RCC 7860 (cell line): Measurements from ENCODE around the gene PTPN4.

Experiments
- DNase-seq: peaks from one replicate; pipeline ENCODE4 v3.0.0-alpha.2; 2015; ENCODE audit warnings: low spot score
- FAIRE-seq: peaks from 2 replicates; lab custom pipeline; 2012; peaks lifted over from hg19 to GRCh38; lab: Jason Lieb, UNC

PTPN4 gene

GRCh38 chr2:119760956-119761275 is 1.2 kb downstream of the PTPN4 start:
- no peak for FAIRE-seq

GRCh38 chr2:119764832-119765231 is 5.1 kb downstream of the PTPN4 start:
- DNase-seq = no peak
- no peak for FAIRE-seq

More at GRCh38 chr2:119760956-119761275, 1.2 kb downstream of the PTPN4 start:
- no peak for DNase-seq

GRCh38 chr2:119765433-119766002 is 5.8 kb downstream of the PTPN4 start:
- FAIRE-seq (no peak), DNase-seq (no peak)

GRCh38 chr2:119766944-119767343 is 7.2 kb downstream of the PTPN4 start:
- FAIRE-seq (no peak), DNase-seq (no peak)

GRCh38 chr2:119768742-119769141 is 9.0 kb downstream of the PTPN4 start:
- no peak for DNase-seq
- no peak for FAIRE-seq

GRCh38 chr2:119769645-119770044 is 9.9 kb downstream of the PTPN4 start:
- DNase-seq = no peak
- no peak for FAIRE-seq

- FAIRE-seq = no peak
- DNase-seq = no peak
These were observed 11.6 kb downstream of the PTPN4 start for GRCh38 chr2:119771331-119771730.

- no peak for FAIRE-seq
- no peak for DNase-seq
These were observed 12.4 kb downstream of the PTPN4 start for GRCh38 chr2:119772128-119772527.

- no peak for DNase-seq
- FAIRE-seq = no peak
These were observed 13.0 kb downstream of the PTPN4 start for GRCh38 chr2:119772767-119773166.

- no peak for FAIRE-seq
These were observed 14.3 kb downstream of the PTPN4 start for GRCh38 chr2:119774026-119774425.

GRCh38 chr2:119775102-119775501 is 15.4 kb downstream of the PTPN4 start:
- DNase-seq (no peak), FAIRE-seq (no peak)

More at GRCh38 chr2:119774026-119774425, 14.3 kb downstream of the PTPN4 start:
- DNase-seq = no peak

GRCh38 chr2:119782308-119783027 is 22.7 kb downstream of the PTPN4 start:
- FAIRE-seq (peak; percentile 87), DNase-seq (peak; percentile 65)

GRCh38 chr2:119784876-119785275 is 25.2 kb downstream of the PTPN4 start:
- no peak for DNase-seq
- FAIRE-seq = no peak

GRCh38 chr2:119786295-119786694 is 26.6 kb downstream of the PTPN4 start:
- no peak for DNase-seq
- no peak for FAIRE-seq

GRCh38 chr2:119788752-119789151 is 29.0 kb downstream of the PTPN4 start:
- FAIRE-seq (no peak), DNase-seq (no peak)

GRCh38 chr2:119790466-119790865 is 30.7 kb downstream of the PTPN4 start:
- DNase-seq (no peak), FAIRE-seq (no peak)

- DNase-seq = no peak
- FAIRE-seq = no peak
These were observed 33.2 kb downstream of the PTPN4 start for GRCh38 chr2:119792907-119793312.

- DNase-seq = no peak
- no peak for FAIRE-seq
These were observed 34.5 kb downstream of the PTPN4 start for GRCh38 chr2:119794237-119794636.

- DNase-seq = no peak
- FAIRE-seq = no peak
These were observed 35.9 kb downstream of the PTPN4 start for GRCh38 chr2:119795309-119796303.

GRCh38 chr2:119800376-119800902 is 40.7 kb downstream of the PTPN4 start:
- DNase-seq (no peak), FAIRE-seq (no peak)

- DNase-seq (no peak), FAIRE-seq (no peak)
These were observed 41.3 kb downstream of the PTPN4 start for GRCh38 chr2:119801040-119801439.
